GM23338 (cell line): ENCODE data around the gene SIX5. TPM values are rescaled to one million over a fixed set of nuclear protein-coding genes. Genes with fewer than 3 reads are reported as not detected.

Experiments
- ATAC-seq: fragments of 200-7000 bp; cut with Tn5 transposase; 3 replicates; pipeline ENCODE4 v1.9.1; 2020
- DNase-seq: peaks from one replicate; pipeline ENCODE4 v3.0.0-alpha.2; 2015; ENCODE audit warnings: low spot score
- H2AFZ ChIP-seq: fragments of 200-600 bp; sonication (generic); 2 replicates; pipeline ENCODE4 v1.8.0; 2016; ENCODE audit warnings: antibody characterized with exemption, mild to moderate bottlenecking, moderate library complexity
- H3F3A ChIP-seq: fragments of 200-600 bp; sonication (generic); replicated peaks from 2 replicates; pipeline ENCODE4 v1.8.0; 2017; ENCODE audit warnings: antibody characterized with exemption, mixed run types, low read depth
- H3K27ac ChIP-seq: fragments of 200-600 bp; sonication (generic); 2 replicates; pipeline ENCODE4 v1.6.1; 2016; ENCODE audit warnings: low read depth
- H3K27me3 ChIP-seq: fragments of 200-600 bp; sonication (generic); 2 replicates; pipeline ENCODE4 v1.8.0; 2016; ENCODE audit warnings: mild to moderate bottlenecking, mixed run types, moderate library complexity; ENCODE audit not compliant: insufficient read depth
- H3K36me3 ChIP-seq: fragments of 200-600 bp; sonication (generic); 2 replicates; pipeline ENCODE4 v1.8.0; 2016; ENCODE audit warnings: mild to moderate bottlenecking; ENCODE audit not compliant: insufficient read depth
- H3K4me1 ChIP-seq: fragments of 200-600 bp; sonication (generic); 2 replicates; pipeline ENCODE4 v1.8.0; 2016; ENCODE audit warnings: mild to moderate bottlenecking, moderate library complexity; ENCODE audit not compliant: insufficient read depth
- H3K4me2 ChIP-seq: fragments of 200-600 bp; sonication (generic); 2 replicates; pipeline ENCODE4 v1.7.1; 2017; ENCODE audit warnings: mixed run types
- H3K4me3 ChIP-seq: fragments of 200-600 bp; sonication (generic); 2 replicates; pipeline ENCODE4 v1.6.1; 2016; ENCODE audit warnings: mixed run types
- H3K79me2 ChIP-seq: fragments of 200-600 bp; sonication (generic); replicated peaks from 2 replicates; pipeline ENCODE4 v1.8.0; 2017; ENCODE audit warnings: mild to moderate bottlenecking; ENCODE audit not compliant: insufficient read depth
- H3K9me2 ChIP-seq: fragments of 200-600 bp; sonication (generic); 2 replicates; pipeline ENCODE4 v1.8.0; 2017; ENCODE audit not compliant: insufficient read depth
- H4K20me1 ChIP-seq: fragments of 200-600 bp; sonication (generic); replicated peaks from 2 replicates; pipeline ENCODE4 v1.8.0; 2017; ENCODE audit warnings: mild to moderate bottlenecking; ENCODE audit not compliant: insufficient read depth
- H3K27ac Mint-ChIP-seq: 2 replicates; pipeline ENCODE4 v1.8.0; 2020; ENCODE audit warnings: inconsistent platforms, mild to moderate bottlenecking, moderate library complexity, mixed read lengths
- H3K27me3 Mint-ChIP-seq: 3 replicates; pipeline ENCODE4 v1.8.0; 2022; ENCODE audit warnings: low read depth, mild to moderate bottlenecking, moderate library complexity, mixed read lengths, inconsistent platforms; ENCODE audit not compliant: insufficient read depth, poor library complexity
- H3K36me3 Mint-ChIP-seq: 3 replicates; pipeline ENCODE4 v1.8.0; 2021; ENCODE audit warnings: low read depth, mild to moderate bottlenecking, inconsistent platforms, moderate library complexity, mixed read lengths
- H3K4me1 Mint-ChIP-seq: 3 replicates; pipeline ENCODE4 v1.8.0; 2020; ENCODE audit warnings: mild to moderate bottlenecking, inconsistent platforms, mixed read lengths
- H3K4me3 Mint-ChIP-seq: 3 replicates; pipeline ENCODE4 v1.8.0; 2021; ENCODE audit warnings: moderate library complexity, mild to moderate bottlenecking, inconsistent platforms, mixed read lengths
- H3K9me3 Mint-ChIP-seq: 3 replicates; pipeline ENCODE4 v1.8.0; 2020; ENCODE audit warnings: moderate library complexity, mild to moderate bottlenecking, inconsistent platforms, mixed read lengths
- EZH2 ChIP-seq: fragments of 200-600 bp; sonication (generic); IDR thresholded peaks from one replicate; pipeline ENCODE4 v1.8.0; 2017; ENCODE audit warnings: antibody characterized with exemption, mild to moderate bottlenecking, low read depth; ENCODE audit not compliant: unreplicated experiment
- EZH2phosphoT487 ChIP-seq: fragments of 200-600 bp; sonication (generic); IDR thresholded peaks from one replicate; pipeline ENCODE4 v1.8.1; 2018; ENCODE audit warnings: antibody characterized with exemption; ENCODE audit not compliant: unreplicated experiment
- NANOG ChIP-seq: IDR thresholded peaks from 2 replicates; pipeline ENCODE4 v1.6.1; 2016; ENCODE audit warnings: antibody characterized with exemption, borderline replicate concordance
- POLR2AphosphoS5 ChIP-seq: IDR thresholded peaks from 2 replicates; pipeline ENCODE4 v1.6.1; 2016; ENCODE audit warnings: antibody characterized with exemption, low read depth
- STAT1 ChIP-seq: IDR thresholded peaks from one replicate; pipeline ENCODE4 v1.6.1; 2016; ENCODE audit warnings: antibody characterized with exemption; ENCODE audit not compliant: unreplicated experiment
- ZNF114 ChIP-seq: fragments of 250-450 bp; sonication (Bioruptor Pico); IDR thresholded peaks from 2 replicates; pipeline ENCODE4 v1.5.0; 2020; ENCODE audit warnings: mild to moderate bottlenecking, moderate library complexity
- ZNF331 ChIP-seq: fragments of 250-450 bp; sonication (Bioruptor Pico); IDR thresholded peaks from 2 replicates; pipeline ENCODE4 v1.5.0; 2020; ENCODE audit warnings: low read depth, mild to moderate bottlenecking, moderate library complexity
- polyA plus RNA-seq: library from polyadenylated mRNA; unstranded; fragments of >200 nt; fragmentation: Nextera tagmentation; extraction: Ambion mirVana; gene quantifications from 2 replicates; pipeline ENCODE4 v1.2.1, GENCODE V29; 2016
- total RNA-seq: library from RNA; depleted of rRNA; stranded (reverse); fragments of >200 nt; shearing (Covaris generic); gene quantifications from 2 replicates; pipeline ENCODE4 v1.2.3, GENCODE V29; 2014
- TF ChIP-seq, protein P1 (sequence below): IDR thresholded peaks from 2 replicates; pipeline ENCODE4 v1.6.1; 2016; ENCODE audit warnings: antibody characterized with exemption
- TF ChIP-seq, protein P2 (sequence below): IDR thresholded peaks from one replicate; pipeline ENCODE4 v1.6.1; 2018; ENCODE audit warnings: antibody characterized with exemption; ENCODE audit not compliant: unreplicated experiment
- TF ChIP-seq, protein P3 (sequence below): fragments of 250-450 bp; sonication (Bioruptor Pico); IDR thresholded peaks from 2 replicates; pipeline ENCODE4 v1.5.0; 2020; ENCODE audit warnings: mild to moderate bottlenecking, moderate library complexity

SIX5 gene
- total and polyA plus RNA-seq, 2 experiments from 2014 or later: 10.1 to 22.6 TPM

DNA sequence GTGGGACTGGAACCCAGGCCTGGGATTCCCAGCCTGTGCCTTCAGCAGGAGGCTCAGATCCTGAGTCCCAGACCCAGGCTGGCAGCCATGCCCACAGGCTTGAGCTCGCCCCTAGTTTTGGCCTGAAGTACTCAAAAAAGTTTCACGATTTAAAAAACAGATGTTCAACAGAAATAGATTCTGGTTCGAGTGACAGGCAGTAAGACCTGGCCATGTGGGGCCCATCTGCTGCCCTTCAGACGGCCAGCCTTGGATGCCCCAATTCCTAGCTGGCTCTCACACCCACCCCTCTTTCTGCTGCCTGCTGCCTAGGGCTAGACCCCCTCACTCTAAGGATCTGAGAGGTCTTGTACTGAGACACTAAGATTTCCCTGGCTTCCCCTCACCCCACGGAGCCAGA is 16.0 kb upstream of the SIX5 start:
- no peak overlapping the region for H3K4me3 Mint-ChIP-seq
- Histone ChIP-seq H4K20me1 (peaks cover 15% of the 10 kb centered on the region), H3K9me2 (no peaks in the 10 kb centered on the region), H3K4me3 (no peak overlapping the region), H3K79me2 (no peaks in the 10 kb centered on the region), H3K27me3 (peaks cover 4% of the 10 kb centered on the region), H3K4me1 (peaks cover 25% of the 10 kb centered on the region), H3K27ac (no peak overlapping the region), H3K4me2 (no peak overlapping the region), H3K36me3 (no peaks in the 10 kb centered on the region; the same call in 1 of the 2 replicates), H2AFZ (no peak overlapping the region), H3F3A (peaks cover 8% of the 10 kb centered on the region; the same call in 1 of the 2 replicates)
- H3K27ac Mint-ChIP-seq: no peak overlapping the region
- peaks cover 22% of the 10 kb centered on the region for H3K4me1 Mint-ChIP-seq
- peaks cover 38% of the 10 kb centered on the region for H3K36me3 Mint-ChIP-seq
- DNase-seq (no peak), ATAC-seq (no peak)
- H3K27me3 Mint-ChIP-seq: peaks cover 22% of the 10 kb centered on the region
- H3K9me3 Mint-ChIP-seq: no peaks in the 10 kb centered on the region; the same call in 2 of the 3 replicates
- TF ChIP-seq, protein P1, sequence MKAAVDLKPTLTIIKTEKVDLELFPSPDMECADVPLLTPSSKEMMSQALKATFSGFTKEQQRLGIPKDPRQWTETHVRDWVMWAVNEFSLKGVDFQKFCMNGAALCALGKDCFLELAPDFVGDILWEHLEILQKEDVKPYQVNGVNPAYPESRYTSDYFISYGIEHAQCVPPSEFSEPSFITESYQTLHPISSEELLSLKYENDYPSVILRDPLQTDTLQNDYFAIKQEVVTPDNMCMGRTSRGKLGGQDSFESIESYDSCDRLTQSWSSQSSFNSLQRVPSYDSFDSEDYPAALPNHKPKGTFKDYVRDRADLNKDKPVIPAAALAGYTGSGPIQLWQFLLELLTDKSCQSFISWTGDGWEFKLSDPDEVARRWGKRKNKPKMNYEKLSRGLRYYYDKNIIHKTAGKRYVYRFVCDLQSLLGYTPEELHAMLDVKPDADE: no peak
- TF ChIP-seq EZH2 (no peak), NANOG (no peak), EZH2phosphoT487 (no peak), STAT1 (no peak)

DNA sequence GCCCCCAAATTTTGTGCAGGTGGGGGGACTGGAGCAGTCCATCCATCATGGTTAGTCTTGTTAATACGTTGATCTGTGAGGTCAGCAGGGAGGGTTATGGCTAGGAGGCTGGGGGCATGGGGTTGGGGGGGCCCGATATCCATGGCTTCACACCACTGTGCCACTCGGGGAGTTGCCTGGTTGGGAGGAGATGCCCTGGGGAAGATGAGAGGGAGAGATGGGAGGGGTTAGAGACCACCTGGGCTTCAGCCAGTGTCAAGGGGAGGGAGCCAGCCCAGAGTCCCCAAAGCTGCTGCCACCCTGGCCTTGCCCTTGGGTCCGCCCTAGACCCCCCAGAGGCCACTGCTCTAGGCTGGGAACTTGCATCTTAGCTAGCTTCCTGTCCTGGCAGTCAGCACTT is 15.0 kb upstream of the SIX5 start:
- H3K9me2 ChIP-seq: no peaks in the 10 kb centered on the region
- H3K79me2 ChIP-seq: no peaks in the 10 kb centered on the region
- no peaks in the 10 kb centered on the region; the same call in 1 of the 2 replicates for H3K36me3 ChIP-seq
- H4K20me1 ChIP-seq: peaks cover 13% of the 10 kb centered on the region
- no peaks in the 10 kb centered on the region; the same call in 2 of the 3 replicates for H3K9me3 Mint-ChIP-seq
- H3K27me3 Mint-ChIP-seq: peaks cover 26% of the 10 kb centered on the region
- no peak overlapping the region for H3K27ac ChIP-seq
- H3K27ac Mint-ChIP-seq: no peak overlapping the region
- no peak overlapping the region for H3K4me3 ChIP-seq
- peaks cover 8% of the 10 kb centered on the region for H3K27me3 ChIP-seq
- H3K4me1 ChIP-seq: peaks cover 30% of the 10 kb centered on the region
- peaks cover 10% of the 10 kb centered on the region; the same call in 1 of the 2 replicates for H3F3A ChIP-seq
- H3K36me3 Mint-ChIP-seq: peaks cover 30% of the 10 kb centered on the region
- H3K4me3 Mint-ChIP-seq: no peak overlapping the region
- no peak overlapping the region for H3K4me2 ChIP-seq
- no peak for DNase-seq
- ATAC-seq: no peak
- no peak overlapping the region for H2AFZ ChIP-seq
- peaks cover 27% of the 10 kb centered on the region for H3K4me1 Mint-ChIP-seq
- TF ChIP-seq EZH2 (no peak), POLR2AphosphoS5 (no peak), STAT1 (no peak), EZH2phosphoT487 (no peak), ZNF331 (CRISPR knock-in tag) (no peak), ZNF114 (no peak)
- TF ChIP-seq, protein P2, sequence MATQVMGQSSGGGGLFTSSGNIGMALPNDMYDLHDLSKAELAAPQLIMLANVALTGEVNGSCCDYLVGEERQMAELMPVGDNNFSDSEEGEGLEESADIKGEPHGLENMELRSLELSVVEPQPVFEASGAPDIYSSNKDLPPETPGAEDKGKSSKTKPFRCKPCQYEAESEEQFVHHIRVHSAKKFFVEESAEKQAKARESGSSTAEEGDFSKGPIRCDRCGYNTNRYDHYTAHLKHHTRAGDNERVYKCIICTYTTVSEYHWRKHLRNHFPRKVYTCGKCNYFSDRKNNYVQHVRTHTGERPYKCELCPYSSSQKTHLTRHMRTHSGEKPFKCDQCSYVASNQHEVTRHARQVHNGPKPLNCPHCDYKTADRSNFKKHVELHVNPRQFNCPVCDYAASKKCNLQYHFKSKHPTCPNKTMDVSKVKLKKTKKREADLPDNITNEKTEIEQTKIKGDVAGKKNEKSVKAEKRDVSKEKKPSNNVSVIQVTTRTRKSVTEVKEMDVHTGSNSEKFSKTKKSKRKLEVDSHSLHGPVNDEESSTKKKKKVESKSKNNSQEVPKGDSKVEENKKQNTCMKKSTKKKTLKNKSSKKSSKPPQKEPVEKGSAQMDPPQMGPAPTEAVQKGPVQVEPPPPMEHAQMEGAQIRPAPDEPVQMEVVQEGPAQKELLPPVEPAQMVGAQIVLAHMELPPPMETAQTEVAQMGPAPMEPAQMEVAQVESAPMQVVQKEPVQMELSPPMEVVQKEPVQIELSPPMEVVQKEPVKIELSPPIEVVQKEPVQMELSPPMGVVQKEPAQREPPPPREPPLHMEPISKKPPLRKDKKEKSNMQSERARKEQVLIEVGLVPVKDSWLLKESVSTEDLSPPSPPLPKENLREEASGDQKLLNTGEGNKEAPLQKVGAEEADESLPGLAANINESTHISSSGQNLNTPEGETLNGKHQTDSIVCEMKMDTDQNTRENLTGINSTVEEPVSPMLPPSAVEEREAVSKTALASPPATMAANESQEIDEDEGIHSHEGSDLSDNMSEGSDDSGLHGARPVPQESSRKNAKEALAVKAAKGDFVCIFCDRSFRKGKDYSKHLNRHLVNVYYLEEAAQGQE: no peak
- TF ChIP-seq, protein P1: no peak
- TF ChIP-seq, protein P3, sequence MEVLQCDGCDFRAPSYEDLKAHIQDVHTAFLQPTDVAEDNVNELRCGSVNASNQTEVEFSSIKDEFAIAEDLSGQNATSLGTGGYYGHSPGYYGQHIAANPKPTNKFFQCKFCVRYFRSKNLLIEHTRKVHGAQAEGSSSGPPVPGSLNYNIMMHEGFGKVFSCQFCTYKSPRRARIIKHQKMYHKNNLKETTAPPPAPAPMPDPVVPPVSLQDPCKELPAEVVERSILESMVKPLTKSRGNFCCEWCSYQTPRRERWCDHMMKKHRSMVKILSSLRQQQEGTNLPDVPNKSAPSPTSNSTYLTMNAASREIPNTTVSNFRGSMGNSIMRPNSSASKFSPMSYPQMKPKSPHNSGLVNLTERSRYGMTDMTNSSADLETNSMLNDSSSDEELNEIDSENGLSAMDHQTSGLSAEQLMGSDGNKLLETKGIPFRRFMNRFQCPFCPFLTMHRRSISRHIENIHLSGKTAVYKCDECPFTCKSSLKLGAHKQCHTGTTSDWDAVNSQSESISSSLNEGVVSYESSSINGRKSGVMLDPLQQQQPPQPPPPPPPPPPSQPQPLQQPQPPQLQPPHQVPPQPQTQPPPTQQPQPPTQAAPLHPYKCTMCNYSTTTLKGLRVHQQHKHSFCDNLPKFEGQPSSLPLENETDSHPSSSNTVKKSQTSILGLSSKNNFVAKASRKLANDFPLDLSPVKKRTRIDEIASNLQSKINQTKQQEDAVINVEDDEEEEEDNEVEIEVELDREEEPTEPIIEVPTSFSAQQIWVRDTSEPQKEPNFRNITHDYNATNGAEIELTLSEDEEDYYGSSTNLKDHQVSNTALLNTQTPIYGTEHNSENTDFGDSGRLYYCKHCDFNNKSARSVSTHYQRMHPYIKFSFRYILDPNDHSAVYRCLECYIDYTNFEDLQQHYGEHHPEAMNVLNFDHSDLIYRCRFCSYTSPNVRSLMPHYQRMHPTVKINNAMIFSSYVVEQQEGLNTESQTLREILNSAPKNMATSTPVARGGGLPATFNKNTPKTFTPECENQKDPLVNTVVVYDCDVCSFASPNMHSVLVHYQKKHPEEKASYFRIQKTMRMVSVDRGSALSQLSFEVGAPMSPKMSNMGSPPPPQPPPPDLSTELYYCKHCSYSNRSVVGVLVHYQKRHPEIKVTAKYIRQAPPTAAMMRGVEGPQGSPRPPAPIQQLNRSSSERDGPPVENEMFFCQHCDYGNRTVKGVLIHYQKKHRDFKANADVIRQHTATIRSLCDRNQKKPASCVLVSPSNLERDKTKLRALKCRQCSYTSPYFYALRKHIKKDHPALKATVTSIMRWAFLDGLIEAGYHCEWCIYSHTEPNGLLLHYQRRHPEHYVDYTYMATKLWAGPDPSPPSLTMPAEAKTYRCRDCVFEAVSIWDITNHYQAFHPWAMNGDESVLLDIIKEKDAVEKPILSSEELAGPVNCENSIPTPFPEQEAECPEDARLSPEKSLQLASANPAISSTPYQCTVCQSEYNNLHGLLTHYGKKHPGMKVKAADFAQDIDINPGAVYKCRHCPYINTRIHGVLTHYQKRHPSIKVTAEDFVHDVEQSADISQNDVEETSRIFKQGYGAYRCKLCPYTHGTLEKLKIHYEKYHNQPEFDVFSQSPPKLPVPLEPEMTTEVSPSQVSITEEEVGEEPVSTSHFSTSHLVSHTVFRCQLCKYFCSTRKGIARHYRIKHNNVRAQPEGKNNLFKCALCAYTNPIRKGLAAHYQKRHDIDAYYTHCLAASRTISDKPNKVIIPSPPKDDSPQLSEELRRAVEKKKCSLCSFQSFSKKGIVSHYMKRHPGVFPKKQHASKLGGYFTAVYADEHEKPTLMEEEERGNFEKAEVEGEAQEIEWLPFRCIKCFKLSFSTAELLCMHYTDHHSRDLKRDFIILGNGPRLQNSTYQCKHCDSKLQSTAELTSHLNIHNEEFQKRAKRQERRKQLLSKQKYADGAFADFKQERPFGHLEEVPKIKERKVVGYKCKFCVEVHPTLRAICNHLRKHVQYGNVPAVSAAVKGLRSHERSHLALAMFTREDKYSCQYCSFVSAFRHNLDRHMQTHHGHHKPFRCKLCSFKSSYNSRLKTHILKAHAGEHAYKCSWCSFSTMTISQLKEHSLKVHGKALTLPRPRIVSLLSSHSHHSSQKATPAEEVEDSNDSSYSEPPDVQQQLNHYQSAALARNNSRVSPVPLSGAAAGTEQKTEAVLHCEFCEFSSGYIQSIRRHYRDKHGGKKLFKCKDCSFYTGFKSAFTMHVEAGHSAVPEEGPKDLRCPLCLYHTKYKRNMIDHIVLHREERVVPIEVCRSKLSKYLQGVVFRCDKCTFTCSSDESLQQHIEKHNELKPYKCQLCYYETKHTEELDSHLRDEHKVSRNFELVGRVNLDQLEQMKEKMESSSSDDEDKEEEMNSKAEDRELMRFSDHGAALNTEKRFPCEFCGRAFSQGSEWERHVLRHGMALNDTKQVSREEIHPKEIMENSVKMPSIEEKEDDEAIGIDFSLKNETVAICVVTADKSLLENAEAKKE (CRISPR knock-in tag): no peak
